ENCODE results near the gene CCNJ. TPM values are rescaled to one million over a fixed set of nuclear protein-coding genes. Genes with fewer than 3 reads are reported as not detected.

CCNJ gene
- total and polyA plus RNA-seq, 2 of the 13 experiments (the other 11 are each of a cell fraction or from before 2014, with no cell fraction given), result 14.1 to 21.5 TPM

DNA sequence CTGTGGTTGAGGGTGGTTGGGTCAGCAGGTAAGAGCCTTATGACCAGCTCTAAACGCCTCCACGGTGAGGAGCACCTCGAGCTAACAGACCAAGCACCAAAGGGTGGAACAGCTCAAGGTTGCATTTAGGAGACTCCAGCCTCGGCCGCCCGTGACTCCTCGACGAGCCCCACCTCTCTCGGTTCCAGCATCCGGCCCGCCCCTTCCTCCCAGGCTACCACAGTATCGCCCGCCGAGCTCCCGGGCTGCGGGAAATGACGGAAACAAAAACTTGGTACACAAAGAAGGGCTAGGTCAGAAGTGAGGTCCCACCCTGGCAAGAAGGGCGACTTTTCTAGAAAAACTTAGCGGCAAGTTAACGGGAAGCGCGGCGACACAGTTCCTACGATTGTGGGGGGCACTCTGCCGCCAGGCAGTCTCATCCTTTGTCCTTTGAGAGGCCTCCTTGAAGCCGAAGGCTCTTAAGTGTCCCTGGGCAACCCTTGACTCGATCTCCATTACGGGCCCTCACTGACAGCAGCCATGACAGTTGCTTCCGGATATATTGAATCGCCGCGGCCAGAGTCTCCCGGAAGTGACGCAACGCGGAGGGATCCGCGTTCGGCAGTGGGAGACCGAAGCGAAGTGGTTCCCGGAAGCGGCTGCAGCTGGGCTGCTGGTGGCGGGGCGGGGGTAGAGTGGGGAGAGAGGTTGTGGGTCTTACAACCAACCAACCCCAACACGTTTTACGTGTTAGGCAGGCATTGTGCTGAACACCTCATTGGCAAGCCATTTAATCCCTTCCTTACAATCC lies 46.5 kb downstream of the CCNJ start (continued):
- TF ChIP-seq PHF5A (CRISPR knock-in tag; IDR thresholded peaks at IDR 0.05; ENCODE audit: low read depth, unreplicated experiment) (peak; percentile 77), SP5 (CRISPR knock-in tag; IDR thresholded peaks at IDR 0.05; ENCODE audit: borderline replicate concordance, low read depth) (peak; percentile 61), FOXJ3 (CRISPR knock-in tag; IDR thresholded peaks at IDR 0.05; ENCODE audit: borderline replicate concordance) (no peak), RORA (CRISPR knock-in tag; IDR thresholded peaks at IDR 0.05) (no peak), ARNTL (CRISPR knock-in tag; IDR thresholded peaks at IDR 0.05) (peak; percentile 41; the same call in 1 of the 2 replicates), CEBPB (IDR thresholded peaks at IDR 0.05; ENCODE audit: borderline replicate concordance, low read depth, low read length) (peak; percentile 92), ETV6 (CRISPR knock-in tag; conservative IDR thresholded peaks at IDR 0.05) (peak; percentile 90), ZNF709 (CRISPR knock-in tag; IDR thresholded peaks at IDR 0.05) (peak; percentile 70), EEA1 (CRISPR knock-in tag; IDR thresholded peaks at IDR 0.05; ENCODE audit: borderline replicate concordance) (no peak; the same call in 1 of the 2 replicates), ARHGAP35 (CRISPR knock-in tag; IDR thresholded peaks at IDR 0.05; ENCODE audit: borderline replicate concordance) (no peak; the same call in 1 of the 2 replicates), NBN (conservative IDR thresholded peaks at IDR 0.05) (no peak), ZNF766 (CRISPR knock-in tag; IDR thresholded peaks at IDR 0.05; ENCODE audit: borderline replicate concordance) (no peak), NCOA2 (CRISPR knock-in tag; IDR thresholded peaks at IDR 0.05) (0 out of 2 replicates have a peak, but pooled peaks have one; percentile 35), ZNF737 (CRISPR knock-in tag; IDR thresholded peaks at IDR 0.05; ENCODE audit: borderline replicate concordance) (peak; percentile 96; the same call in 1 of the 2 replicates), SRSF4 (IDR thresholded peaks at IDR 0.05; ENCODE audit: low read depth, low read length, poor library complexity, severe bottlenecking) (no peak)
- TF ChIP-seq, protein P1, sequence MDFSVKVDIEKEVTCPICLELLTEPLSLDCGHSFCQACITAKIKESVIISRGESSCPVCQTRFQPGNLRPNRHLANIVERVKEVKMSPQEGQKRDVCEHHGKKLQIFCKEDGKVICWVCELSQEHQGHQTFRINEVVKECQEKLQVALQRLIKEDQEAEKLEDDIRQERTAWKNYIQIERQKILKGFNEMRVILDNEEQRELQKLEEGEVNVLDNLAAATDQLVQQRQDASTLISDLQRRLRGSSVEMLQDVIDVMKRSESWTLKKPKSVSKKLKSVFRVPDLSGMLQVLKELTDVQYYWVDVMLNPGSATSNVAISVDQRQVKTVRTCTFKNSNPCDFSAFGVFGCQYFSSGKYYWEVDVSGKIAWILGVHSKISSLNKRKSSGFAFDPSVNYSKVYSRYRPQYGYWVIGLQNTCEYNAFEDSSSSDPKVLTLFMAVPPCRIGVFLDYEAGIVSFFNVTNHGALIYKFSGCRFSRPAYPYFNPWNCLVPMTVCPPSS (IDR thresholded peaks at IDR 0.05), result no peak
- TF ChIP-seq, protein P2, sequence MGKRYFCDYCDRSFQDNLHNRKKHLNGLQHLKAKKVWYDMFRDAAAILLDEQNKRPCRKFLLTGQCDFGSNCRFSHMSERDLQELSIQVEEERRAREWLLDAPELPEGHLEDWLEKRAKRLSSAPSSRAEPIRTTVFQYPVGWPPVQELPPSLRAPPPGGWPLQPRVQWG (CRISPR knock-in tag; IDR thresholded peaks at IDR 0.05; ENCODE audit: borderline replicate concordance, low read depth), result no peak
- TF ChIP-seq, protein P3, sequence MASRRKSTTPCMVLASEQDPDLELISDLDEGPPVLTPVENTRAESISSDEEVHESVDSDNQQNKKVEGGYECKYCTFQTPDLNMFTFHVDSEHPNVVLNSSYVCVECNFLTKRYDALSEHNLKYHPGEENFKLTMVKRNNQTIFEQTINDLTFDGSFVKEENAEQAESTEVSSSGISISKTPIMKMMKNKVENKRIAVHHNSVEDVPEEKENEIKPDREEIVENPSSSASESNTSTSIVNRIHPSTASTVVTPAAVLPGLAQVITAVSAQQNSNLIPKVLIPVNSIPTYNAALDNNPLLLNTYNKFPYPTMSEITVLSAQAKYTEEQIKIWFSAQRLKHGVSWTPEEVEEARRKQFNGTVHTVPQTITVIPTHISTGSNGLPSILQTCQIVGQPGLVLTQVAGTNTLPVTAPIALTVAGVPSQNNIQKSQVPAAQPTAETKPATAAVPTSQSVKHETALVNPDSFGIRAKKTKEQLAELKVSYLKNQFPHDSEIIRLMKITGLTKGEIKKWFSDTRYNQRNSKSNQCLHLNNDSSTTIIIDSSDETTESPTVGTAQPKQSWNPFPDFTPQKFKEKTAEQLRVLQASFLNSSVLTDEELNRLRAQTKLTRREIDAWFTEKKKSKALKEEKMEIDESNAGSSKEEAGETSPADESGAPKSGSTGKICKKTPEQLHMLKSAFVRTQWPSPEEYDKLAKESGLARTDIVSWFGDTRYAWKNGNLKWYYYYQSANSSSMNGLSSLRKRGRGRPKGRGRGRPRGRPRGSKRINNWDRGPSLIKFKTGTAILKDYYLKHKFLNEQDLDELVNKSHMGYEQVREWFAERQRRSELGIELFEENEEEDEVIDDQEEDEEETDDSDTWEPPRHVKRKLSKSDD (CRISPR knock-in tag; IDR thresholded peaks at IDR 0.05; ENCODE audit: low read depth), result peak; percentile 26; the same call in 1 of the 2 replicates
- TF ChIP-seq, protein P4, sequence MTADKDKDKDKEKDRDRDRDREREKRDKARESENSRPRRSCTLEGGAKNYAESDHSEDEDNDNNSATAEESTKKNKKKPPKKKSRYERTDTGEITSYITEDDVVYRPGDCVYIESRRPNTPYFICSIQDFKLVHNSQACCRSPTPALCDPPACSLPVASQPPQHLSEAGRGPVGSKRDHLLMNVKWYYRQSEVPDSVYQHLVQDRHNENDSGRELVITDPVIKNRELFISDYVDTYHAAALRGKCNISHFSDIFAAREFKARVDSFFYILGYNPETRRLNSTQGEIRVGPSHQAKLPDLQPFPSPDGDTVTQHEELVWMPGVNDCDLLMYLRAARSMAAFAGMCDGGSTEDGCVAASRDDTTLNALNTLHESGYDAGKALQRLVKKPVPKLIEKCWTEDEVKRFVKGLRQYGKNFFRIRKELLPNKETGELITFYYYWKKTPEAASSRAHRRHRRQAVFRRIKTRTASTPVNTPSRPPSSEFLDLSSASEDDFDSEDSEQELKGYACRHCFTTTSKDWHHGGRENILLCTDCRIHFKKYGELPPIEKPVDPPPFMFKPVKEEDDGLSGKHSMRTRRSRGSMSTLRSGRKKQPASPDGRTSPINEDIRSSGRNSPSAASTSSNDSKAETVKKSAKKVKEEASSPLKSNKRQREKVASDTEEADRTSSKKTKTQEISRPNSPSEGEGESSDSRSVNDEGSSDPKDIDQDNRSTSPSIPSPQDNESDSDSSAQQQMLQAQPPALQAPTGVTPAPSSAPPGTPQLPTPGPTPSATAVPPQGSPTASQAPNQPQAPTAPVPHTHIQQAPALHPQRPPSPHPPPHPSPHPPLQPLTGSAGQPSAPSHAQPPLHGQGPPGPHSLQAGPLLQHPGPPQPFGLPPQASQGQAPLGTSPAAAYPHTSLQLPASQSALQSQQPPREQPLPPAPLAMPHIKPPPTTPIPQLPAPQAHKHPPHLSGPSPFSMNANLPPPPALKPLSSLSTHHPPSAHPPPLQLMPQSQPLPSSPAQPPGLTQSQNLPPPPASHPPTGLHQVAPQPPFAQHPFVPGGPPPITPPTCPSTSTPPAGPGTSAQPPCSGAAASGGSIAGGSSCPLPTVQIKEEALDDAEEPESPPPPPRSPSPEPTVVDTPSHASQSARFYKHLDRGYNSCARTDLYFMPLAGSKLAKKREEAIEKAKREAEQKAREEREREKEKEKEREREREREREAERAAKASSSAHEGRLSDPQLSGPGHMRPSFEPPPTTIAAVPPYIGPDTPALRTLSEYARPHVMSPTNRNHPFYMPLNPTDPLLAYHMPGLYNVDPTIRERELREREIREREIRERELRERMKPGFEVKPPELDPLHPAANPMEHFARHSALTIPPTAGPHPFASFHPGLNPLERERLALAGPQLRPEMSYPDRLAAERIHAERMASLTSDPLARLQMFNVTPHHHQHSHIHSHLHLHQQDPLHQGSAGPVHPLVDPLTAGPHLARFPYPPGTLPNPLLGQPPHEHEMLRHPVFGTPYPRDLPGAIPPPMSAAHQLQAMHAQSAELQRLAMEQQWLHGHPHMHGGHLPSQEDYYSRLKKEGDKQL (CRISPR knock-in tag; IDR thresholded peaks at IDR 0.05; ENCODE audit: low read depth), result no peak

Data from HepG2 (cell line).